Measurements from ENCODE around the gene PTPN2. TPM values are rescaled to one million over a fixed set of nuclear protein-coding genes. Genes with fewer than 3 reads are reported as not detected.

Gene PTPN2
- total and polyA plus RNA-seq, 4 donors, result 47.8 to 79.9 (median 64.3) TPM

DNA sequence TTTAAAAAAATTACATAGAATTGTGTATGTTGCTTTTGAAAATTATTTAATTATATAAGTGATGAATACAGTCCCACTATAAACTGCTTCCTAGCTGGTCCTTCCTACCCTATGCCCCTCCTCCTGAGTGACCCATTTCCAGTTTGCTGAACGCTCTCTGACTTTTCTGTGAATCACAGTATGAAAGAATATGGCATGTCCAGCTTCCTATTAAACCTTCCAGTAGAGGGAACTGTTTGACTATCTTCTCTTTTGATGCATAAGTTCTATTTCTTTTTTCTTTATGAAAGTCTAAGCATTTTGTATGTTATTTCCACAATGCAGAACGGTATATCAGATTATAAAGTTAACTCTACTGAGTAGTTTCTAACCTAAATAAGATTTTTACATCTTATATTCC, 139.9 kb downstream of the PTPN2 start:
- DNase-seq, result peak in 2 of 3 donors; percentile 72 to 80
- Histone ChIP-seq H3K4me1 (ENCODE audit: control insufficient read depth in 5 of 5, insufficient read depth in 5 of 5, low read length in 5 of 5) (peaks cover 0 to 2% (median 0%) of the 10 kb centered on the region in 5 donors), H3K27ac (ENCODE audit: low read depth in 1 of 2, low read length in 1 of 2) (no peak overlapping the region), H3K4me3 (no peak overlapping the region), H3K36me3 (ENCODE audit: control insufficient read depth in 4 of 4, insufficient read depth in 4 of 4, low read length in 4 of 4) (no peaks in the 10 kb centered on the region), H3K27me3 (ENCODE audit: control insufficient read depth in 3 of 3, insufficient read depth in 3 of 3, low read length in 2 of 3) (no peaks in the 10 kb centered on the region), H3K9ac (ENCODE audit: insufficient read depth in 1 of 2, low read length in 2 of 2) (no peak overlapping the region), H3K9me3 (ENCODE audit: control insufficient read depth in 4 of 4, insufficient read depth in 3 of 4, low read length in 3 of 4) (no peaks in the 10 kb centered on the region)
- 1 to 5% methylated on average over 2 of the region's 2 CpGs for WGBS, 2 donors
- no peak for ATAC-seq (ENCODE audit: insufficient read depth, low FRiP score)
- TF ChIP-seq, protein P1, sequence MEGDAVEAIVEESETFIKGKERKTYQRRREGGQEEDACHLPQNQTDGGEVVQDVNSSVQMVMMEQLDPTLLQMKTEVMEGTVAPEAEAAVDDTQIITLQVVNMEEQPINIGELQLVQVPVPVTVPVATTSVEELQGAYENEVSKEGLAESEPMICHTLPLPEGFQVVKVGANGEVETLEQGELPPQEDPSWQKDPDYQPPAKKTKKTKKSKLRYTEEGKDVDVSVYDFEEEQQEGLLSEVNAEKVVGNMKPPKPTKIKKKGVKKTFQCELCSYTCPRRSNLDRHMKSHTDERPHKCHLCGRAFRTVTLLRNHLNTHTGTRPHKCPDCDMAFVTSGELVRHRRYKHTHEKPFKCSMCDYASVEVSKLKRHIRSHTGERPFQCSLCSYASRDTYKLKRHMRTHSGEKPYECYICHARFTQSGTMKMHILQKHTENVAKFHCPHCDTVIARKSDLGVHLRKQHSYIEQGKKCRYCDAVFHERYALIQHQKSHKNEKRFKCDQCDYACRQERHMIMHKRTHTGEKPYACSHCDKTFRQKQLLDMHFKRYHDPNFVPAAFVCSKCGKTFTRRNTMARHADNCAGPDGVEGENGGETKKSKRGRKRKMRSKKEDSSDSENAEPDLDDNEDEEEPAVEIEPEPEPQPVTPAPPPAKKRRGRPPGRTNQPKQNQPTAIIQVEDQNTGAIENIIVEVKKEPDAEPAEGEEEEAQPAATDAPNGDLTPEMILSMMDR (IDR thresholded peaks at IDR 0.05; ENCODE audit: control extremely low read depth, extremely low read depth), result peak; percentile 3

DNA sequence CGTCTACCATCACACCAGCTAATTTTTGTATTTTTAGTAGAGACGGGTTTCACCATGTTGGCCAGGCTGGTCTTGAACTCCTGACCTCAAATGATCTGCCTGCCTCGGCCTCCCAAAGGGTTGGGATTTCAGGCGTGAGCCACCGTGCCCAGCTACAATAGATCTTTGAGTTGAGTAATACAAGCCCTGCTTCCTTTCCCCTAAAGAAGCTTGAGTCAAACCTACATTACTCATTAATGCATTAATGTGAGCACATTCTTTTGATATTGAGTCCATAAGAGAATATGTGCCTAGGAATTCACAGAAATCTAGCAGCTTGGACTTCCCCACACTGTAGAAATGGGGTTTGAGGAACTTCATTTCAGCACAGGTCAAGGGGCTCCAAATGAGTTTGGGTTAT, 141.6 kb downstream of the PTPN2 start:
- no peak for DNase-seq
- H3K9ac ChIP-seq (ENCODE audit: insufficient read depth in 1 of 2, low read length in 2 of 2), result no peak overlapping the region
- no peaks in the 10 kb centered on the region for H3K9me3 ChIP-seq (ENCODE audit: control insufficient read depth in 4 of 4, insufficient read depth in 3 of 4, low read length in 3 of 4)
- WGBS, 2 donors, result 75 to 82% methylated on average over 5 of the region's 5 CpGs
- peaks cover 0 to 2% (median 0%) of the 10 kb centered on the region in 5 donors for H3K4me1 ChIP-seq (ENCODE audit: control insufficient read depth in 5 of 5, insufficient read depth in 5 of 5, low read length in 5 of 5)
- ATAC-seq (ENCODE audit: insufficient read depth, low FRiP score), result no peak
- TF ChIP-seq, protein P1 (IDR thresholded peaks at IDR 0.05; ENCODE audit: control extremely low read depth, extremely low read depth), result no peak
- H3K36me3 ChIP-seq (ENCODE audit: control insufficient read depth in 4 of 4, insufficient read depth in 4 of 4, low read length in 4 of 4), result no peaks in the 10 kb centered on the region
- H3K4me3 ChIP-seq, result no peak overlapping the region
- no peak overlapping the region for H3K27ac ChIP-seq (ENCODE audit: low read depth in 1 of 2, low read length in 1 of 2)
- H3K27me3 ChIP-seq (ENCODE audit: control insufficient read depth in 3 of 3, insufficient read depth in 3 of 3, low read length in 2 of 3), result no peaks in the 10 kb centered on the region

Small RNA genes within 50 kb of the gene (small RNA-seq; reads per million reads assigned to genes)
- not detected for gene RF00019 (ENCODE audit: low replicate concordance)

Other genes with a start within 250 kb of the PTPN2 start
- 10 to 100 TPM; 17.5 to 34.0 TPM for gene SPIRE1, start 226.1 kb downstream of the PTPN2 start, total RNA-seq
- 10 to 100 TPM in 1 of 2 donors, 1 to 10 TPM in 1; 8.7 to 12.0 TPM for gene SPIRE1, start 226.1 kb downstream of the PTPN2 start, polyA plus RNA-seq
- 10 to 100 TPM in 1 of 2 donors, 1 to 10 TPM in 1; 4.4 to 10.4 TPM for gene CEP76, start 181.5 kb downstream of the PTPN2 start, total RNA-seq
- gene CEP76, start 181.5 kb downstream of the PTPN2 start, polyA plus RNA-seq, result 1 to 10 TPM; 3.0 to 3.5 TPM
- 10 to 100 TPM; 53.3 to 60.7 TPM for gene PSMG2, start 181.2 kb downstream of the PTPN2 start, total RNA-seq
- gene PSMG2, start 181.2 kb downstream of the PTPN2 start, polyA plus RNA-seq, result 100 to 1,000 TPM in 1 of 2 donors, 10 to 100 TPM in 1; 61.8 to 117 TPM
- gene SEH1L, start 63.8 kb upstream of the PTPN2 start, total RNA-seq, result 10 to 100 TPM; 27.9 to 43.8 TPM
- gene SEH1L, start 63.8 kb upstream of the PTPN2 start, polyA plus RNA-seq, result 10 to 100 TPM; 24.2 to 24.9 TPM
- gene CEP192, start 107.1 kb upstream of the PTPN2 start, total RNA-seq, result 10 to 100 TPM; 19.0 to 43.0 TPM
- 10 to 100 TPM in 1 of 2 donors, 1 to 10 TPM in 1; 8.0 to 14.2 TPM for gene CEP192, start 107.1 kb upstream of the PTPN2 start, polyA plus RNA-seq